H1 (cell line): Measurements from ENCODE around the gene PPP4R3A. TPM values are rescaled to one million over a fixed set of nuclear protein-coding genes. Genes with fewer than 3 reads are reported as not detected.

Experiments
- CTCF ChIA-PET: fragments of 300-600 bp; sonication (Branson Sonifier 250); formaldehyde crosslinking; loops from one replicate; lab custom pipeline; 2021; ENCODE audit not compliant: partially characterized antibody; lab: Charles Lee
- POLR2A ChIA-PET: fragments of 300-600 bp; sonication (Branson Sonifier 250); formaldehyde crosslinking; loops from one replicate; lab custom pipeline; 2021; ENCODE audit warnings: inconsistent platforms; ENCODE audit not compliant: partially characterized antibody; lab: Charles Lee
- DNase-seq, 2 experiments: peaks; one replicate each; pipeline versions ENCODE4 v3.0.0 to v3.0.0-alpha.2; 2010 to 2022; ENCODE audit warnings: low spot score in 2 of 2, low read depth in 1 of 2, mixed read lengths in 1 of 2
- FAIRE-seq: peaks from 2 replicates; lab custom pipeline; 2011; peaks lifted over from hg19 to GRCh38; lab: Jason Lieb, UNC
- H2AFZ ChIP-seq: 2 replicates; pipeline ENCODE4 v1.8.1; 2012; ENCODE audit warnings: low read length, inconsistent platforms
- H2AK5ac ChIP-seq: 2 replicates; pipeline ENCODE4 v1.6.1; 2013; ENCODE audit warnings: low read depth, low read length
- H2BK120ac ChIP-seq: replicated peaks from 2 replicates; pipeline ENCODE3; 2013; ENCODE audit warnings: low read depth, low read length, inconsistent platforms
- H2BK12ac ChIP-seq: 2 replicates; pipeline ENCODE4 v1.6.1; 2013; ENCODE audit warnings: low read depth, low read length
- H2BK15ac ChIP-seq: 2 replicates; pipeline ENCODE4 v1.6.1; 2013; ENCODE audit warnings: low read length
- H2BK20ac ChIP-seq: 2 replicates; pipeline ENCODE4 v1.6.1; 2013; ENCODE audit warnings: low read length
- H2BK5ac ChIP-seq: 2 replicates; pipeline ENCODE4 v1.6.1; 2013; ENCODE audit warnings: low read depth, low read length
- H3K14ac ChIP-seq: 2 replicates; pipeline ENCODE4 v1.6.1; 2013; ENCODE audit warnings: inconsistent platforms; ENCODE audit not compliant: insufficient read length
- H3K18ac ChIP-seq: 2 replicates; pipeline ENCODE4 v1.6.1; 2013; ENCODE audit warnings: low read length; ENCODE audit errors: extremely low read depth
- H3K23ac ChIP-seq: 2 replicates; pipeline ENCODE4 v1.6.1; 2013; ENCODE audit warnings: inconsistent platforms; ENCODE audit not compliant: insufficient read length
- H3K23me2 ChIP-seq: 2 replicates; pipeline ENCODE4 v1.6.1; 2013; ENCODE audit warnings: low read depth, low read length
- H3K27ac ChIP-seq: 2 replicates; pipeline ENCODE4 v1.6.1; 2011; ENCODE audit warnings: low read depth, low read length, inconsistent platforms
- H3K27me3 ChIP-seq, 4 experiments: replicated peaks in 1 of 4; 1 replicate in 1 of 4; 2 replicates in 3 of 4; pipeline versions ENCODE4 v1.6.1 to v1.8.1; 2011 to 2013; ENCODE audit warnings: low read length in 3 of 4, mild to moderate bottlenecking in 3 of 4, inconsistent platforms in 2 of 4, mixed read lengths in 2 of 4, moderate library complexity in 1 of 4; ENCODE audit not compliant: control insufficient read depth in 3 of 4, insufficient read depth in 3 of 4; ENCODE audit errors: extremely low read depth in 1 of 4
- H3K36me3 ChIP-seq, 4 experiments: 2 replicates each; pipeline versions ENCODE4 v1.6.1 to v1.8.1; 2011 to 2013; ENCODE audit warnings: mild to moderate bottlenecking in 4 of 4, low read length in 3 of 4, moderate library complexity in 2 of 4, control low read depth in 1 of 4, inconsistent platforms in 1 of 4; ENCODE audit not compliant: insufficient read depth in 4 of 4, control insufficient read depth in 2 of 4
- H3K4ac ChIP-seq: replicated peaks from 2 replicates; pipeline ENCODE3; 2013; ENCODE audit warnings: low read length, low read depth, mixed read lengths, inconsistent platforms; ENCODE audit not compliant: insufficient read length
- H3K4me1 ChIP-seq, 4 experiments: replicated peaks in 1 of 4; 1 replicate in 1 of 4; 2 replicates in 3 of 4; pipeline versions ENCODE4 v1.6.1 to v1.8.1; 2011 to 2013; ENCODE audit warnings: low read length in 3 of 4, inconsistent platforms in 2 of 4, mixed read lengths in 1 of 4; ENCODE audit not compliant: insufficient read depth in 4 of 4, control insufficient read depth in 3 of 4
- H3K4me2 ChIP-seq, 2 experiments: 2 replicates each; pipeline versions ENCODE4 v1.6.1 to v1.8.1; 2011 to 2013; ENCODE audit warnings: low read depth in 2 of 2, low read length in 2 of 2, control low read depth in 1 of 2, inconsistent platforms in 1 of 2, mild to moderate bottlenecking in 1 of 2; ENCODE audit not compliant: insufficient read depth in 1 of 2
- H3K4me3 ChIP-seq, 4 experiments: fragments of 200-600, 300-600 bp in 1 of 4; sonication (generic), shearing (Covaris generic), sonication (Bioruptor Twin) in 1 of 4; 2 replicates each; pipeline versions ENCODE4 v1.5.1 to v1.8.1; 2011 to 2016; ENCODE audit warnings: low read length in 4 of 4, low read depth in 3 of 4, control low read depth in 2 of 4, inconsistent platforms in 2 of 4, mild to moderate bottlenecking in 2 of 4, mixed read lengths in 1 of 4, moderate library complexity in 1 of 4; ENCODE audit not compliant: insufficient read depth in 2 of 4; ENCODE audit errors: extremely low read depth in 1 of 4
- H3K56ac ChIP-seq: replicated peaks from 2 replicates; pipeline ENCODE3; 2013; ENCODE audit warnings: low read depth, mild to moderate bottlenecking, mixed read lengths, low read length, inconsistent platforms; ENCODE audit not compliant: insufficient read length
- H3K79me1 ChIP-seq: 2 replicates; pipeline ENCODE4 v1.6.1; 2013; ENCODE audit warnings: low read depth, low read length, control low read depth
- H3K79me2 ChIP-seq, 2 experiments: 2 replicates each; pipeline versions ENCODE4 v1.6.1 to v1.8.1; 2012 to 2013; ENCODE audit warnings: low read length in 2 of 2, mild to moderate bottlenecking in 2 of 2, inconsistent platforms in 1 of 2; ENCODE audit not compliant: insufficient read depth in 2 of 2, control insufficient read depth in 1 of 2
- H3K9ac ChIP-seq, 4 experiments: replicated peaks in 1 of 4; 1 replicate in 1 of 4; 2 replicates in 3 of 4; pipeline versions ENCODE4 v1.6.1 to v1.8.1; 2011 to 2013; ENCODE audit warnings: low read depth in 3 of 4, low read length in 3 of 4, control low read depth in 2 of 4, mild to moderate bottlenecking in 2 of 4, moderate library complexity in 2 of 4, inconsistent platforms in 1 of 4; ENCODE audit errors: extremely low read depth in 1 of 4
- H3K9me3 ChIP-seq, 2 experiments: 2 replicates each; pipeline versions ENCODE4 v1.6.1 to v1.8.1; 2012 to 2013; ENCODE audit warnings: mild to moderate bottlenecking in 2 of 2, moderate library complexity in 2 of 2, control low read depth in 1 of 2, inconsistent platforms in 1 of 2, low read depth in 1 of 2, low read length in 1 of 2, mixed read lengths in 1 of 2; ENCODE audit not compliant: insufficient read depth in 2 of 2
- H4K20me1 ChIP-seq, 2 experiments: replicated peaks in 1 of 2; 2 replicates each; pipeline versions ENCODE3 to v1.8.1; 2011 to 2013; ENCODE audit warnings: inconsistent platforms in 2 of 2, low read length in 2 of 2, mild to moderate bottlenecking in 1 of 2; ENCODE audit not compliant: insufficient read depth in 2 of 2, control insufficient read depth in 1 of 2
- H4K5ac ChIP-seq: 2 replicates; pipeline ENCODE4 v1.6.1; 2013; ENCODE audit warnings: low read length, low read depth, mixed read lengths, inconsistent platforms; ENCODE audit not compliant: insufficient read length
- H4K8ac ChIP-seq: 2 replicates; pipeline ENCODE4 v1.8.0; 2013; ENCODE audit warnings: mild to moderate bottlenecking, moderate library complexity, low read length, inconsistent platforms; ENCODE audit not compliant: insufficient read depth; ENCODE audit errors: extremely low read depth
- H4K91ac ChIP-seq: replicated peaks from 2 replicates; pipeline ENCODE3; 2013; ENCODE audit warnings: low read length, mixed read lengths, inconsistent platforms; ENCODE audit not compliant: insufficient read length
- CBX8 ChIP-seq: fragments of 300-800, 300-1000 bp; sonication (generic); IDR thresholded peaks from 2 replicates; pipeline ENCODE4 v1.7.1; 2016; ENCODE audit warnings: low read depth, low read length, borderline replicate concordance
- CTCF ChIP-seq, 3 experiments: IDR thresholded peaks; 1 replicate in 2 of 3; 2 replicates in 1 of 3; pipeline versions ENCODE4 v1.5.1 to v1.6.1; 2011; ENCODE audit warnings: low read length in 3 of 3, mild to moderate bottlenecking in 3 of 3, inconsistent platforms in 2 of 3, low read depth in 1 of 3, moderate library complexity in 1 of 3; ENCODE audit not compliant: insufficient read depth in 1 of 3; ENCODE audit errors: control extremely low read depth in 1 of 3
- E2F6 ChIP-seq: IDR thresholded peaks from 2 replicates; pipeline ENCODE4 v1.6.1; 2012; ENCODE audit warnings: inconsistent platforms
- WGBS, 2 experiments: shearing (Covaris generic) in 1 of 2; methylation state at CpG; one replicate each; pipeline versions ENCODE4 v1.1.6 to v1.1.7; 2013 to 2015; ENCODE audit warnings: low lambda C conversion rate in 2 of 2, mixed read lengths in 2 of 2, inconsistent platforms in 1 of 2, low coverage in 1 of 2, missing lambda C conversion rate in 1 of 2; ENCODE audit not compliant: insufficient replicate concordance in 2 of 2, insufficient coverage in 1 of 2, insufficient read length in 1 of 2; ENCODE audit errors: extremely low coverage in 1 of 2, missing lambda C conversion rate in 1 of 2; 5-methylcytosine and 5-hydroxymethylcytosine counted together
- polyA plus RNA-seq, 7 experiments: library from polyadenylated mRNA; depleted of rRNA in 3 of 7; stranded (reverse) in 5 of 7; unstranded in 2 of 7; fragments of >200 nt in 5 of 7; fragments of 200-250 nt in 2 of 7; gene quantifications; 1 replicate in 5 of 7; 2 replicates in 1 of 7; 4 replicates in 1 of 7; pipeline versions ENCODE4 v1.2.1 to v1.2.3, GENCODE V29; 2011 to 2013; ENCODE audit warnings: missing spikeins in 2 of 7, mixed read lengths in 2 of 7
- total RNA-seq: library from RNA; stranded (reverse); fragmentation: NEBNext Ultra II Directional; extraction: Animal tissue kit (Norgen Biotek cat#: 25700); gene quantifications from 2 replicates; pipeline ENCODE4 v1.2.1, GENCODE V29; 2021

The PPP4R3A gene
- total and polyA plus RNA-seq, 2 of the 8 experiments (the other 6 are each of a cell fraction or from before 2014, with no cell fraction given), result 31.7 to 122 TPM

- TF ChIP-seq CBX8, result no peak
- TF ChIP-seq E2F6, result 0 out of 2 replicates have a peak, but pooled peaks have one; percentile 14
- TF ChIP-seq CTCF (IDR thresholded peaks at IDR 0.05; ENCODE audit: control extremely low read depth in 1 of 3, insufficient read depth in 1 of 3, low read depth in 1 of 3, low read length in 3 of 3), result peak in 2 of 3 experiments; percentile 15 to 38; a peak in 2 of 4 replicates
- TF ChIP-seq, all 59 proteins: peak for 2
- no peak for DNase-seq
- Histone ChIP-seq H3K27ac (no peak overlapping the region), H4K5ac (no peak overlapping the region), H3K9ac (no peak overlapping the region), H3K23me2 (no peaks in the 10 kb centered on the region), H3K79me2 (no peaks in the 10 kb centered on the region), H3K56ac (no peak overlapping the region), H3K36me3 (no peaks in the 10 kb centered on the region), H3K79me1 (no peaks in the 10 kb centered on the region), H3K4me1 (no peaks in the 10 kb centered on the region), H2BK5ac (no peak overlapping the region), H2BK12ac (no peak overlapping the region), H2BK20ac (no peak overlapping the region), H2AK5ac (no peak overlapping the region), H2BK120ac (no peak overlapping the region), H3K9me3 (no peaks in the 10 kb centered on the region), H3K23ac (no peak overlapping the region), H3K14ac (no peak overlapping the region), H3K4ac (no peak overlapping the region), H2AFZ (no peak overlapping the region), H3K18ac (no peak overlapping the region), H3K4me3 (no peak overlapping the region), H4K20me1 (no peaks in the 10 kb centered on the region), H4K91ac (no peak overlapping the region), H2BK15ac (no peak overlapping the region), H4K8ac (no peak overlapping the region), H3K27me3 (no peaks in the 10 kb centered on the region), H3K4me2 (no peak overlapping the region)
- 89% methylated on average over 3 of the region's 3 CpGs; no CpG with 5 or more reads in 1 of the 2 experiments for WGBS, 2 experiments
- no peak for FAIRE-seq
- CTCF ChIA-PET, result no interaction called here
- POLR2A ChIA-PET, result no interaction called here
Measured at GRCh38 chr14:91523972-91524371, 13.9 kb upstream of the PPP4R3A start.
